ENCODE measurements around the gene CFAP299. TPM values are rescaled to one million over a fixed set of nuclear protein-coding genes. Genes with fewer than 3 reads are reported as not detected.

The CFAP299 gene
- total RNA-seq, 4 donors from 2014 or later = 0.79 TPM; not detected in 3

DNA sequence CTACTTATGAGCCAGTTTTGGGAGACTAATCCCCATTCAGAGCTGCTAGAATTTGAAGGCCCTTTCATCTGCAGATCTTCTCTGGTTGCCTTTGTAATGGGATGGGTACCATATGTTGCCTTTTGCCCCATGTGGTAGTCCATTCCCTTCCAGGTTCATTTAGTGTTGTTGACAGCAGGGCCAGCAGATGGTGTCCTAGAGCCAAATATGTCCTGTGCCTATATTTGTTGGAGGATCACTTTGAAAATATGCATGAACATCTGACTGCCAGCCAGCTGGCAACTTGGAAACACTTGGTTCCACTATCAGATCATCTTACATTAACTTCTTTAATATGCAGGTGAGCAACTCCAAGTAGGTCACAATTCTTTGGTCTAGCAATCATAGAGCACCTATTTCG is 30.4 kb downstream of the CFAP299 start:
- no peak for DNase-seq (ENCODE audit: low spot score)
- TF ChIP-seq, protein P1, sequence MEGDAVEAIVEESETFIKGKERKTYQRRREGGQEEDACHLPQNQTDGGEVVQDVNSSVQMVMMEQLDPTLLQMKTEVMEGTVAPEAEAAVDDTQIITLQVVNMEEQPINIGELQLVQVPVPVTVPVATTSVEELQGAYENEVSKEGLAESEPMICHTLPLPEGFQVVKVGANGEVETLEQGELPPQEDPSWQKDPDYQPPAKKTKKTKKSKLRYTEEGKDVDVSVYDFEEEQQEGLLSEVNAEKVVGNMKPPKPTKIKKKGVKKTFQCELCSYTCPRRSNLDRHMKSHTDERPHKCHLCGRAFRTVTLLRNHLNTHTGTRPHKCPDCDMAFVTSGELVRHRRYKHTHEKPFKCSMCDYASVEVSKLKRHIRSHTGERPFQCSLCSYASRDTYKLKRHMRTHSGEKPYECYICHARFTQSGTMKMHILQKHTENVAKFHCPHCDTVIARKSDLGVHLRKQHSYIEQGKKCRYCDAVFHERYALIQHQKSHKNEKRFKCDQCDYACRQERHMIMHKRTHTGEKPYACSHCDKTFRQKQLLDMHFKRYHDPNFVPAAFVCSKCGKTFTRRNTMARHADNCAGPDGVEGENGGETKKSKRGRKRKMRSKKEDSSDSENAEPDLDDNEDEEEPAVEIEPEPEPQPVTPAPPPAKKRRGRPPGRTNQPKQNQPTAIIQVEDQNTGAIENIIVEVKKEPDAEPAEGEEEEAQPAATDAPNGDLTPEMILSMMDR (IDR thresholded peaks at IDR 0.05) = no peak
- ATAC-seq (ENCODE audit: low FRiP score) = no peak

DNA sequence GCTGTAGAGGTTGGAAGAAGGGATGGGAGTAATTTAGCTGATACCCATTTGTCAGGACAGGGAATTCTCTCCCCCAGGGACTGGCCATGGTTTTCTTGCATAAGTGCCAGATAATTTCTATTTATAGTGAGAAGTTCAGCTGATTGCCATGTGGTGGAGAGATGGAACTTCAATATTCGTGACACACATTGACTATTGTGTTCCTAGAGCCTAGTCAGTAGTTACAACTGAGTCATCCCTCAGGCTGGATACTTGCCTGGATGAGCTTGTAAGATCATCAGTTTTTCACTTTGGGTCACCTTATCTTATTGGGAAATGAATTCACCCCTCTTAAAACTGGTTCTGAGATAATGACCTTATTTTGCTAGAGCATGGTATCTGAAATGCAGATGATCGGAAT is 32.2 kb downstream of the CFAP299 start:
- TF ChIP-seq, protein P1 (IDR thresholded peaks at IDR 0.05) = no peak
- DNase-seq (ENCODE audit: low spot score) (no peak), ATAC-seq (ENCODE audit: low FRiP score) (no peak)

DNA sequence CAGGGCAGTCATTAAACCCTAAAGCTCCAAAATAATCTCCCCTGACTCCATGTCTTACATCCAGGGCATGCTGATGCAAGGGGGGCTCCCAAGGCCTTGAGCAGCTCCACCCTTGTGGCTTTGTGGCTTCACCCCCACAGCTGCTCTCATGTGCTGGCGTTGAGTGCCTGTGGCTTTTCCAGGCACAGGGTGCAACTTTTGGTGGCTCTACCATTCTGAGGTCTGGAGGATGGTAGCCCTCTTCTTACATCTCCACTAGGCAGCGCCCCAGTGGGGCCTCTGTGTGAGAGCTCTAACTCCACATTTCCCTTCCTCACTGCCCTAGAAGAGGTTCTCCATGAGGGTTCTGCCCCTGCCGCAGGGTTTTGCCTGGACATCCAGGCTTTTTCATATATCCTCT is 35.1 kb downstream of the CFAP299 start:
- TF ChIP-seq, protein P1 (IDR thresholded peaks at IDR 0.05) = no peak
- DNase-seq (ENCODE audit: low spot score) (no peak), ATAC-seq (ENCODE audit: low FRiP score) (no peak)

DNA sequence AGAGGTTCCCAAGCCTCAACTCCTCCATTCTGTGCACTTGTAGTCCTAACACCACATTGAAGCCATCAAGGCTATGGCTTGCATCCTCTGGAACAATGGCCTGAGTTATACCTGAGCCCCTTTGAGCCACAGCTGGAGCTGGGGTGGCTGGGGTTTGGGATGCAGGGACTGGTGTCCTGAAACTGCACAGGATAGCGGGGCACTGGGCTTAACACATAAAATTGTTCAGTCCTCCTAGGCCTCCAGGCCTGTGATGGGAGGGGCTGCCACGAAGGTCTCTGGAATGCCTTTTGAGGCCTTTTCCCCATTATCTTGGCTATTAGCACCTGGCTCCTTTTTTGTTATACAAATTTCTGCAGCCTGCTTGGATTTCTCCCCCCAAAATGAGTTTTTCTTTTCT is 35.5 kb downstream of the CFAP299 start:
- TF ChIP-seq, protein P1 (IDR thresholded peaks at IDR 0.05) = no peak
- no peak for ATAC-seq (ENCODE audit: low FRiP score)
- no peak for DNase-seq (ENCODE audit: low spot score)

- DNase-seq (ENCODE audit: low spot score) = no peak
- TF ChIP-seq, protein P1 (IDR thresholded peaks at IDR 0.05) = no peak
- no peak for ATAC-seq (ENCODE audit: low FRiP score)
Observed at GRCh38 chr4:80374180-80374579, 38.6 kb downstream of the CFAP299 start.

DNA sequence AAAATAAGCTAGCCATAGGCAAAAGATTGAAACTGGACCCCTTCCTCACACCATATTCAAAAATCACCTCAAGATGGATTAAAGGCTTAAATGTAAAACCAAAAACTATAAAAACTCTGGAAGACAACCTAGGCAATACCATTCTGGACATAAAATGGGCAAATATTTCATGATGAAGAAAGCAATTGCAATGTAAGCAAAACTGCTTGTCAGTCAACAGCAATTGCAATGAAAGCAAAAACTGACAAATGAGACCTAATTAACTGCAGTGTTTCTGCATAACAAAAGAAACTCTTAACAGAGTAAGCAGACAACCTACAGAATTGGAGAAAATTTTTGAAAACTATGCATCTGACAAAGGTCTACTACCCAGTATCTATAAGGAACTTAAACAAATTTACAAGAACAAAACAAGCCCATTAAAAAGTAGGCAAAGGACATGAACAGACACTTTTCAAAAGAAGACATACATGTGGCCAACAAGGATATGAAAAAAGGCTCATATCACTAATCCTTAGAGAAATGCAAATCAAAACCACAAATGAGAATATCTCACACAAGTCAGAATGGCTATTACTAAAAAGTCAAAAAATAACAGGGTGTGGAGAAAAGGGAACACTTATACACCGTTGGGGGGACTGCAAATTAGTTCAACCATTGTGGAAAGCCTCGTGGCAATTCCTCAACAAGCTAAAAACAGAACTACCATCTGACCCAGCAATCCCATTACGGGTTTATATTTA is 46.7 kb downstream of the CFAP299 start:
- no peak for ATAC-seq (ENCODE audit: low FRiP score)
- no peak for DNase-seq (ENCODE audit: low spot score)
- TF ChIP-seq, protein P1 (IDR thresholded peaks at IDR 0.05) = no peak

All from omental fat pad (tissue), 4 donors.